CD4-positive, alpha-beta T cell (primary cell): Measurements from ENCODE around the gene LGALS3BP. TPM values are rescaled to one million over a fixed set of nuclear protein-coding genes. Genes with fewer than 3 reads are reported as not detected.

ENCODE experiments used
- ATAC-seq: fragments of 200-7000 bp; cut with Tn5 transposase; one replicate; pipeline ENCODE4 v1.10.0; 2022; ENCODE audit warnings: mild to moderate bottlenecking; ENCODE audit not compliant: poor library complexity
- CTCF ChIA-PET: fragments of 350-600 bp; sonication (Branson Sonifier 250); formaldehyde crosslinking; loops from one replicate; lab custom pipeline; 2021; ENCODE audit warnings: antibody characterized with exemption, inconsistent platforms; lab: Charles Lee
- POLR2A ChIA-PET: fragments of 350-600 bp; sonication (Branson Sonifier 250); formaldehyde crosslinking; loops from one replicate; lab custom pipeline; 2021; ENCODE audit warnings: antibody characterized with exemption, inconsistent platforms; lab: Charles Lee
- DNase-seq, 14 experiments: peaks; one replicate each; pipeline ENCODE4 v3.0.0-alpha.2; 2013 to 2020; ENCODE audit warnings: mixed read lengths in 2 of 14
- H3K27ac ChIP-seq, 2 donors: one replicate each; pipeline versions ENCODE4 v1.5.1 to v1.7.0; 2013; ENCODE audit warnings: low read length in 2 of 2, low read depth in 1 of 2, mild to moderate bottlenecking in 1 of 2
- H3K27me3 ChIP-seq, 2 experiments: 1 replicate in 1 of 2; 2 replicates in 1 of 2; pipeline versions ENCODE4 v1.6.1 to v1.7.0; 2013; ENCODE audit warnings: low read length in 2 of 2, control low read depth in 1 of 2, mild to moderate bottlenecking in 1 of 2, moderate library complexity in 1 of 2; ENCODE audit not compliant: insufficient read depth in 2 of 2, control insufficient read depth in 1 of 2
- H3K36me3 ChIP-seq: one replicate; pipeline ENCODE4 v1.6.1; 2013; ENCODE audit warnings: low read length, control low read depth; ENCODE audit not compliant: insufficient read depth
- H3K4me1 ChIP-seq: one replicate; pipeline ENCODE4 v1.6.1; 2013; ENCODE audit warnings: low read length, control low read depth; ENCODE audit not compliant: insufficient read depth
- H3K4me3 ChIP-seq: one replicate; pipeline ENCODE4 v1.5.1; 2013; ENCODE audit warnings: mild to moderate bottlenecking, low read length, moderate library complexity
- H3K9me3 ChIP-seq, 2 experiments: 1 replicate in 1 of 2; 2 replicates in 1 of 2; pipeline versions ENCODE4 v1.6.1 to v1.7.0; 2013; ENCODE audit warnings: low read length in 2 of 2, mild to moderate bottlenecking in 2 of 2, control low read depth in 1 of 2, moderate library complexity in 1 of 2; ENCODE audit not compliant: control insufficient read depth in 1 of 2, insufficient read depth in 1 of 2
- H3K27ac Mint-ChIP-seq: one replicate; pipeline ENCODE4 v1.8.0; 2020; ENCODE audit warnings: mixed read lengths
- H3K27me3 Mint-ChIP-seq: one replicate; pipeline ENCODE4 v1.8.0; 2021; ENCODE audit warnings: mixed read lengths
- H3K36me3 Mint-ChIP-seq: one replicate; pipeline ENCODE4 v1.8.0; 2021; ENCODE audit warnings: low read depth, mixed read lengths
- H3K4me1 Mint-ChIP-seq: one replicate; pipeline ENCODE4 v1.8.0; 2021; ENCODE audit warnings: low read depth, mixed read lengths
- H3K4me3 Mint-ChIP-seq: one replicate; pipeline ENCODE4 v1.8.0; 2020; ENCODE audit warnings: mild to moderate bottlenecking, mixed read lengths
- H3K9me3 Mint-ChIP-seq: one replicate; pipeline ENCODE4 v1.8.0; 2020; ENCODE audit warnings: mixed read lengths
- CTCF ChIP-seq: fragments of 200-600 bp; IDR thresholded peaks from one replicate; pipeline ENCODE4 v1.8.0; 2022; ENCODE audit warnings: antibody characterized with exemption, mild to moderate bottlenecking
- intact Hi-C, 2 experiments: fragments of 100-400 bp; cut with DNase I in 1 of 2; cut with micrococcal nuclease in 1 of 2; formaldehyde crosslinking; loops; one replicate each; pipeline versions ENCODE4 v1.15.1 to v1.9.0; 2023 to 2025; cut with DNase I, micrococcal nuclease
- total RNA-seq, 174 experiments: library from RNA in 2 of 174; stranded (reverse) in 2 of 174; gene quantifications; one replicate each; pipeline ENCODE4 v1.2.3 and lab custom pipeline; 2021 to 2026

The LGALS3BP gene
- total RNA-seq, 2 experiments from 2014 or later, result 38.8 to 41.0 TPM

GRCh38 chr17:79011451-79012147, 31.9 kb upstream of the LGALS3BP start:
- peak overlapping the region; percentile 91 for H3K27ac Mint-ChIP-seq
- no peak for TF ChIP-seq CTCF
- H3K36me3 Mint-ChIP-seq, result peaks cover 15% of the 10 kb centered on the region
- Histone ChIP-seq H3K4me1 (peaks cover 35% of the 10 kb centered on the region), H3K9me3 (peaks cover 0 to 5% of the 10 kb centered on the region in 2 experiments), H3K27ac (no peak overlapping the region), H3K4me3 (no peak overlapping the region), H3K36me3 (peaks cover 7% of the 10 kb centered on the region), H3K27me3 (peaks cover 0 to 2% of the 10 kb centered on the region in 2 experiments)
- H3K9me3 Mint-ChIP-seq, result no peaks in the 10 kb centered on the region
- intact Hi-C loops, result loop anchor here in 1 of 2 experiments (2.0 kb wide), 1 partner anchor 65 kb away; no protein-coding TSS in a partner anchor
- peaks cover under 1% of the 10 kb centered on the region for H3K27me3 Mint-ChIP-seq
- CTCF ChIA-PET, result no interaction called here
- DNase-seq (no peak), ATAC-seq (no peak)
- peaks cover 33% of the 10 kb centered on the region for H3K4me1 Mint-ChIP-seq
- H3K4me3 Mint-ChIP-seq, result peak overlapping the region; percentile 93
- POLR2A ChIA-PET, result no interaction called here

GRCh38 chr17:79010304-79010646, 30.6 kb upstream of the LGALS3BP start:
- peaks cover 0 to 2% of the 10 kb centered on the region in 2 experiments for H3K27me3 ChIP-seq
- Mint-ChIP-seq H3K9me3 (no peaks in the 10 kb centered on the region), H3K4me1 (peaks cover 46% of the 10 kb centered on the region), H3K36me3 (peaks cover 15% of the 10 kb centered on the region), H3K27me3 (no peaks in the 10 kb centered on the region), H3K27ac (peak overlapping the region; percentile 91), H3K4me3 (peak overlapping the region; percentile 93)
- DNase-seq, result no peak
- intact Hi-C loops, result no loop called here
- peaks cover 9% of the 10 kb centered on the region for H3K36me3 ChIP-seq
- no peaks in the 10 kb centered on the region for H3K9me3 ChIP-seq
- H3K27ac ChIP-seq, result peak overlapping the region; percentile 42 to 64
- TF ChIP-seq CTCF, result no peak
- POLR2A ChIA-PET, result interaction anchor here (0.5 to 1.0 kb wide), 3 partner anchors 19 to 95 kb away, joined by 3 read pairs; partner anchors contain the start of gene ENGASE
- H3K4me3 ChIP-seq, result peak overlapping the region; percentile 67
- no peak for ATAC-seq
- CTCF ChIA-PET, result no interaction called here
- H3K4me1 ChIP-seq, result peaks cover 48% of the 10 kb centered on the region

GRCh38 chr17:79009397-79010303, 29.9 kb upstream of the LGALS3BP start, which contains the start of gene CANT1:
CANT1 (minus strand) TSS chr17:79009764; CDS start chr17:78997622, 12,142 bp downstream.
- Histone ChIP-seq H3K27me3 (peaks cover 0 to 2% of the 10 kb centered on the region in 2 experiments), H3K4me3 (peak within 1 kb of the TSS; percentile 86), H3K36me3 (peaks cover 9% of the 10 kb centered on the region), H3K9me3 (no peaks in the 10 kb centered on the region), H3K4me1 (peaks cover 52% of the 10 kb centered on the region), H3K27ac (peak within 1 kb of the TSS; percentile 64 to 66)
- TF ChIP-seq CTCF, result no peak
- Mint-ChIP-seq H3K4me1 (peaks cover 48% of the 10 kb centered on the region), H3K27me3 (no peaks in the 10 kb centered on the region), H3K36me3 (peaks cover 15% of the 10 kb centered on the region), H3K27ac (peak within 1 kb of the TSS; percentile 91), H3K4me3 (peak within 1 kb of the TSS; percentile 94), H3K9me3 (no peaks in the 10 kb centered on the region)
- POLR2A ChIA-PET, result interaction anchor here (0.5 to 1.0 kb wide), 3 partner anchors 18 to 94 kb away, joined by 3 read pairs; partner anchors contain the start of gene ENGASE
- ATAC-seq, result peak; percentile 92
- peak; percentile 69 to 94 (median 82) for DNase-seq
- CTCF ChIA-PET, result no interaction called here
- intact Hi-C loops, result no loop called here
